ENCODE measurements around the gene SCAF8. TPM values are rescaled to one million over a fixed set of nuclear protein-coding genes. Genes with fewer than 3 reads are reported as not detected.

SCAF8 gene
- 24.2 and 25.5 TPM in 2 replicates for polyA plus RNA-seq (2013)

GRCh38 chr6:154733183-154733625 is at the start of gene SCAF8:
SCAF8 (plus strand) TSS chr6:154733416; CDS start chr6:154733901, 485 bp downstream.
- Histone ChIP-seq H2BK120ac (ENCODE audit: insufficient read depth, low read length, poor library complexity) (peak within 1 kb of the TSS; percentile 97), H4K91ac (ENCODE audit: low read depth, low read length) (peak within 1 kb of the TSS; percentile 100), H3K4ac (ENCODE audit: low read depth, low read length) (peak within 1 kb of the TSS; percentile 100), H3K79me1 (ENCODE audit: low read length) (peaks cover 13% of the 10 kb centered on the region), H3K4me3 (ENCODE audit: low read depth, low read length) (peak within 1 kb of the TSS; percentile 100), H3K9ac (ENCODE audit: low read length) (peak within 1 kb of the TSS; percentile 100), H3K9me3 (ENCODE audit: insufficient read depth, low read depth, low read length) (no peaks in the 10 kb centered on the region), H3K27me3 (ENCODE audit: insufficient read depth, low read length) (no peaks in the 10 kb centered on the region), H3K4me1 (ENCODE audit: control insufficient read depth in 1 of 2, insufficient read depth in 2 of 2, low read length in 2 of 2) (peaks cover 6 to 15% of the 10 kb centered on the region in 2 experiments), H2BK5ac (ENCODE audit: low read depth, low read length, poor library complexity) (peak within 1 kb of the TSS; percentile 100), H4K12ac (ENCODE audit: low read depth, low read length) (peak within 1 kb of the TSS; percentile 100), H3K14ac (ENCODE audit: low read length) (peak within 1 kb of the TSS; percentile 100), H3K27ac (ENCODE audit: low read depth, low read length) (peak within 1 kb of the TSS; percentile 100), H4K8ac (ENCODE audit: low read depth, low read length) (peak within 1 kb of the TSS; percentile 99), H3K36me3 (ENCODE audit: control insufficient read depth in 1 of 2, insufficient read depth in 2 of 2, low read length in 2 of 2) (peaks cover 4 to 6% of the 10 kb centered on the region in 2 experiments), H3K79me2 (ENCODE audit: control insufficient read depth, insufficient read depth, low read length, poor library complexity) (peaks cover 21% of the 10 kb centered on the region), H3K18ac (ENCODE audit: low read length) (peak within 1 kb of the TSS; percentile 100), H2AK5ac (ENCODE audit: low read length) (peak within 1 kb of the TSS; percentile 88), H2BK12ac (ENCODE audit: low read length) (peak within 1 kb of the TSS; percentile 5), H3K23ac (ENCODE audit: low read length) (no peak within 1 kb of the TSS), H3K4me2 (ENCODE audit: low read length) (peak within 1 kb of the TSS; percentile 74), H2AFZ (ENCODE audit: insufficient read depth, low read length, poor library complexity) (peak within 1 kb of the TSS; percentile 99)
- DNase-seq = peak; percentile 78 to 95
- no CpG with 5 or more reads among the region's 61 CpGs for whole genome bisulfite sequencing (ENCODE audit: extremely low coverage, insufficient coverage, insufficient read length)

GRCh38 chr6:154683756-154684523 is 49.3 kb upstream of the SCAF8 start:
- no peaks in the 10 kb centered on the region for H3K4me1 ChIP-seq (ENCODE audit: control insufficient read depth in 1 of 2, insufficient read depth in 2 of 2, low read length in 2 of 2)
- no peak overlapping the region for H4K91ac ChIP-seq (ENCODE audit: low read depth, low read length)
- H4K12ac ChIP-seq (ENCODE audit: low read depth, low read length) = no peak overlapping the region
- no peak overlapping the region for H2BK120ac ChIP-seq (ENCODE audit: insufficient read depth, low read length, poor library complexity)
- H3K27ac ChIP-seq (ENCODE audit: low read depth, low read length) = no peak overlapping the region
- no peak overlapping the region for H3K14ac ChIP-seq (ENCODE audit: low read length)
- H2BK5ac ChIP-seq (ENCODE audit: low read depth, low read length, poor library complexity) = no peak overlapping the region
- no peak overlapping the region for H2BK12ac ChIP-seq (ENCODE audit: low read length)
- no peak overlapping the region for H3K23ac ChIP-seq (ENCODE audit: low read length)
- H2AFZ ChIP-seq (ENCODE audit: insufficient read depth, low read length, poor library complexity) = no peak overlapping the region
- no peak overlapping the region for H3K9ac ChIP-seq (ENCODE audit: low read length)
- H3K79me1 ChIP-seq (ENCODE audit: low read length) = no peaks in the 10 kb centered on the region
- H3K79me2 ChIP-seq (ENCODE audit: control insufficient read depth, insufficient read depth, low read length, poor library complexity) = no peaks in the 10 kb centered on the region
- H3K27me3 ChIP-seq (ENCODE audit: insufficient read depth, low read length) = no peaks in the 10 kb centered on the region
- no peak for DNase-seq
- H3K9me3 ChIP-seq (ENCODE audit: insufficient read depth, low read depth, low read length) = peaks cover 2% of the 10 kb centered on the region
- H3K4ac ChIP-seq (ENCODE audit: low read depth, low read length) = no peak overlapping the region
- H3K18ac ChIP-seq (ENCODE audit: low read length) = no peak overlapping the region
- no peaks in the 10 kb centered on the region for H3K36me3 ChIP-seq (ENCODE audit: control insufficient read depth in 1 of 2, insufficient read depth in 2 of 2, low read length in 2 of 2)
- H2AK5ac ChIP-seq (ENCODE audit: low read length) = no peak overlapping the region
- H3K4me2 ChIP-seq (ENCODE audit: low read length) = no peak overlapping the region
- no peak overlapping the region for H4K8ac ChIP-seq (ENCODE audit: low read depth, low read length)
- no peak overlapping the region for H3K4me3 ChIP-seq (ENCODE audit: low read depth, low read length)
- no CpG with 5 or more reads among the region's 4 CpGs for WGBS (ENCODE audit: extremely low coverage, insufficient coverage, insufficient read length)

GRCh38 chr6:154686162-154686561 is 47.1 kb upstream of the SCAF8 start:
- H2AK5ac ChIP-seq (ENCODE audit: low read length) = no peak overlapping the region
- H4K91ac ChIP-seq (ENCODE audit: low read depth, low read length) = no peak overlapping the region
- H3K18ac ChIP-seq (ENCODE audit: low read length) = no peak overlapping the region
- H3K36me3 ChIP-seq (ENCODE audit: control insufficient read depth in 1 of 2, insufficient read depth in 2 of 2, low read length in 2 of 2) = no peaks in the 10 kb centered on the region
- DNase-seq = no peak
- H3K9me3 ChIP-seq (ENCODE audit: insufficient read depth, low read depth, low read length) = peaks cover 2% of the 10 kb centered on the region
- H3K27me3 ChIP-seq (ENCODE audit: insufficient read depth, low read length) = no peaks in the 10 kb centered on the region
- H3K14ac ChIP-seq (ENCODE audit: low read length) = no peak overlapping the region
- no CpG with 5 or more reads among the region's 1 CpG for WGBS (ENCODE audit: extremely low coverage, insufficient coverage, insufficient read length)
- H2BK120ac ChIP-seq (ENCODE audit: insufficient read depth, low read length, poor library complexity) = no peak overlapping the region
- H2BK5ac ChIP-seq (ENCODE audit: low read depth, low read length, poor library complexity) = no peak overlapping the region
- no peak overlapping the region for H3K9ac ChIP-seq (ENCODE audit: low read length)
- no peak overlapping the region for H4K8ac ChIP-seq (ENCODE audit: low read depth, low read length)
- no peak overlapping the region for H3K4me2 ChIP-seq (ENCODE audit: low read length)
- H3K4me1 ChIP-seq (ENCODE audit: control insufficient read depth in 1 of 2, insufficient read depth in 2 of 2, low read length in 2 of 2) = no peaks in the 10 kb centered on the region
- H2AFZ ChIP-seq (ENCODE audit: insufficient read depth, low read length, poor library complexity) = no peak overlapping the region
- no peak overlapping the region for H3K4me3 ChIP-seq (ENCODE audit: low read depth, low read length)
- no peak overlapping the region for H3K27ac ChIP-seq (ENCODE audit: low read depth, low read length)
- H3K79me2 ChIP-seq (ENCODE audit: control insufficient read depth, insufficient read depth, low read length, poor library complexity) = no peaks in the 10 kb centered on the region
- no peaks in the 10 kb centered on the region for H3K79me1 ChIP-seq (ENCODE audit: low read length)
- no peak overlapping the region for H4K12ac ChIP-seq (ENCODE audit: low read depth, low read length)
- no peak overlapping the region for H3K4ac ChIP-seq (ENCODE audit: low read depth, low read length)
- no peak overlapping the region for H3K23ac ChIP-seq (ENCODE audit: low read length)
- no peak overlapping the region for H2BK12ac ChIP-seq (ENCODE audit: low read length)

- WGBS (ENCODE audit: extremely low coverage, insufficient coverage, insufficient read length) = no CpG with 5 or more reads among the region's 5 CpGs
- no peak overlapping the region for H3K4me2 ChIP-seq (ENCODE audit: low read length)
- no peak overlapping the region for H3K4me3 ChIP-seq (ENCODE audit: low read depth, low read length)
- H3K23ac ChIP-seq (ENCODE audit: low read length) = no peak overlapping the region
- H3K4ac ChIP-seq (ENCODE audit: low read depth, low read length) = no peak overlapping the region
- no peak overlapping the region for H4K12ac ChIP-seq (ENCODE audit: low read depth, low read length)
- no peaks in the 10 kb centered on the region for H3K79me1 ChIP-seq (ENCODE audit: low read length)
- no peak overlapping the region for H4K8ac ChIP-seq (ENCODE audit: low read depth, low read length)
- no peak overlapping the region for H2BK12ac ChIP-seq (ENCODE audit: low read length)
- no peak overlapping the region for H3K18ac ChIP-seq (ENCODE audit: low read length)
- H2BK120ac ChIP-seq (ENCODE audit: insufficient read depth, low read length, poor library complexity) = no peak overlapping the region
- H3K9me3 ChIP-seq (ENCODE audit: insufficient read depth, low read depth, low read length) = peaks cover 2% of the 10 kb centered on the region
- no peaks in the 10 kb centered on the region for H3K36me3 ChIP-seq (ENCODE audit: control insufficient read depth in 1 of 2, insufficient read depth in 2 of 2, low read length in 2 of 2)
- no peak overlapping the region for H3K9ac ChIP-seq (ENCODE audit: low read length)
- H2AFZ ChIP-seq (ENCODE audit: insufficient read depth, low read length, poor library complexity) = no peak overlapping the region
- H2AK5ac ChIP-seq (ENCODE audit: low read length) = no peak overlapping the region
- H2BK5ac ChIP-seq (ENCODE audit: low read depth, low read length, poor library complexity) = no peak overlapping the region
- DNase-seq = no peak
- H3K14ac ChIP-seq (ENCODE audit: low read length) = no peak overlapping the region
- no peak overlapping the region for H3K27ac ChIP-seq (ENCODE audit: low read depth, low read length)
- no peaks in the 10 kb centered on the region for H3K79me2 ChIP-seq (ENCODE audit: control insufficient read depth, insufficient read depth, low read length, poor library complexity)
- no peaks in the 10 kb centered on the region for H3K27me3 ChIP-seq (ENCODE audit: insufficient read depth, low read length)
- no peak overlapping the region for H4K91ac ChIP-seq (ENCODE audit: low read depth, low read length)
- no peaks in the 10 kb centered on the region for H3K4me1 ChIP-seq (ENCODE audit: control insufficient read depth in 1 of 2, insufficient read depth in 2 of 2, low read length in 2 of 2)
These were observed 43.5 kb upstream of the SCAF8 start for GRCh38 chr6:154689493-154690255.
